ENCODE data around the gene RNF208.

DNA sequence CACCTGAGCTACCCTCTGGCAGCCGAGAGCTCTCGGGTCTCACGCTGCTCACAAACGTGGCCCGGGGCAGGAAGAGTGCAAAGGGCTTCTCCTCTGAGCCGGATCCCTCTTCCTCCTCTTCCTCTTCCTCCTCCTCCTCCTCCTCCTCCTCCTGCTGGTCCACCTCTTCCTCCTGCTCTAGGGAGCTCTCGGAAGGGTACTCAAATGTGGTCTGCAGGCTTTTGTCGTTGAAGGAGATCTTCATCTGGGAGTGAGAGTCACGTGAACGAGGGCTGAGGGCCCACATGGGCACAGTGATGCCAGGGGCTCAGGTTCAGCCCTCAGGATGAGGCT, 29.6 kb downstream of the RNF208 start:
- TF ChIP-seq ZNF416 (tag by site-specific recombination; IDR thresholded peaks at IDR 0.05) (no peak), REST (tag by site-specific recombination; IDR thresholded peaks at IDR 0.05) (no peak), CTCF (tag by site-specific recombination; IDR thresholded peaks at IDR 0.05) (no peak), ZNF398 (tag by site-specific recombination; IDR thresholded peaks at IDR 0.05) (no peak)

All from HEK293 (cell line).